ENCODE results near the gene SLC2A13.

DNA sequence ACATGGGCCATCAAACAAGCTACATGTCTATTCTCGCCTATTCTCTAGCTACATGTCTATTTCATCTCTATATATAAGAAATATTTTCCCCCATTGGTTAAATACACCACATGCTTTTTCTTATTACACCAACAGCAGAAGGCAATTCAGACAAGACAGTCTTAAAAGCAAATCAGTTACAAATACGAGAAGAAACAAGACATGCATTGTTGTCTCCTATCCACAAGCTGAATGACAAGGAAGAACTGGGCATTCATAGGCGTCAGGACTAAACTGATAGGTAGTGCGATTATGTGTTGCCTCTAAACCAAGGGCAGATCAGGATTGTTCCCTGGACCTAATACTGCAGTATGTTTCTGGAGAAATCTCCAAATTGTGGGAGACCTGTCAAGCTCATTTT lies 19.4 kb downstream of the SLC2A13 start:
- TF ChIP-seq, protein P1, sequence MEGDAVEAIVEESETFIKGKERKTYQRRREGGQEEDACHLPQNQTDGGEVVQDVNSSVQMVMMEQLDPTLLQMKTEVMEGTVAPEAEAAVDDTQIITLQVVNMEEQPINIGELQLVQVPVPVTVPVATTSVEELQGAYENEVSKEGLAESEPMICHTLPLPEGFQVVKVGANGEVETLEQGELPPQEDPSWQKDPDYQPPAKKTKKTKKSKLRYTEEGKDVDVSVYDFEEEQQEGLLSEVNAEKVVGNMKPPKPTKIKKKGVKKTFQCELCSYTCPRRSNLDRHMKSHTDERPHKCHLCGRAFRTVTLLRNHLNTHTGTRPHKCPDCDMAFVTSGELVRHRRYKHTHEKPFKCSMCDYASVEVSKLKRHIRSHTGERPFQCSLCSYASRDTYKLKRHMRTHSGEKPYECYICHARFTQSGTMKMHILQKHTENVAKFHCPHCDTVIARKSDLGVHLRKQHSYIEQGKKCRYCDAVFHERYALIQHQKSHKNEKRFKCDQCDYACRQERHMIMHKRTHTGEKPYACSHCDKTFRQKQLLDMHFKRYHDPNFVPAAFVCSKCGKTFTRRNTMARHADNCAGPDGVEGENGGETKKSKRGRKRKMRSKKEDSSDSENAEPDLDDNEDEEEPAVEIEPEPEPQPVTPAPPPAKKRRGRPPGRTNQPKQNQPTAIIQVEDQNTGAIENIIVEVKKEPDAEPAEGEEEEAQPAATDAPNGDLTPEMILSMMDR (IDR thresholded peaks at IDR 0.05), result no peak
- no peak for TF ChIP-seq POLR2A (IDR thresholded peaks at IDR 0.05)

Measured in body of pancreas (tissue), 4 donors.